ENCODE measurements around the gene DOCK3.
"Not testable (repeated sequence)": the region's sequence is repeated elsewhere in the genome, so short reads cannot be mapped to it uniquely, and the experiment has no call there.

The DOCK3 gene

GRCh38 chr3:50688602-50689001 lies 13.9 kb downstream of the DOCK3 start:
- FAIRE-seq = not testable (repeated sequence)

- no peak for FAIRE-seq
Observed at GRCh38 chr3:50689558-50689957, 14.8 kb downstream of the DOCK3 start.

GRCh38 chr3:50695031-50695430 lies 20.3 kb downstream of the DOCK3 start:
- FAIRE-seq = no peak

- no peak for FAIRE-seq
Observed at GRCh38 chr3:50696276-50696675, 21.5 kb downstream of the DOCK3 start.

GRCh38 chr3:50698269-50698668 lies 23.5 kb downstream of the DOCK3 start:
- peak; percentile 65 for FAIRE-seq

GRCh38 chr3:50708620-50709019 lies 33.9 kb downstream of the DOCK3 start:
- no peak for FAIRE-seq

GRCh38 chr3:50714946-50715345 lies 40.2 kb downstream of the DOCK3 start:
- FAIRE-seq = no peak

- FAIRE-seq = peak; percentile 16
Observed at GRCh38 chr3:50724831-50725230, 50.1 kb downstream of the DOCK3 start.

- FAIRE-seq = no peak
Observed at GRCh38 chr3:50734985-50735384, 60.3 kb downstream of the DOCK3 start.

- FAIRE-seq = no peak
Observed at GRCh38 chr3:50737193-50737905, 62.6 kb downstream of the DOCK3 start.

GRCh38 chr3:50737906-50738598 lies 63.3 kb downstream of the DOCK3 start:
- FAIRE-seq = no peak

GRCh38 chr3:50743643-50744042 lies 68.9 kb downstream of the DOCK3 start:
- FAIRE-seq = no peak

- FAIRE-seq = no peak
Observed at GRCh38 chr3:50749822-50750221, 75.1 kb downstream of the DOCK3 start.

GRCh38 chr3:50759015-50759414 lies 84.3 kb downstream of the DOCK3 start:
- FAIRE-seq = peak; percentile 80

- no peak for FAIRE-seq
Observed at GRCh38 chr3:50777680-50778079, 103.0 kb downstream of the DOCK3 start.

- not testable (repeated sequence) for FAIRE-seq
Observed at GRCh38 chr3:50781766-50782165, 107.0 kb downstream of the DOCK3 start.

- no peak for FAIRE-seq
Observed at GRCh38 chr3:50786631-50787030, 111.9 kb downstream of the DOCK3 start.

GRCh38 chr3:50790894-50791293 lies 116.2 kb downstream of the DOCK3 start:
- not testable (repeated sequence) for FAIRE-seq

- no peak for FAIRE-seq
Observed at GRCh38 chr3:50792568-50792967, 117.8 kb downstream of the DOCK3 start.

- not testable (repeated sequence) for FAIRE-seq
Observed at GRCh38 chr3:50803805-50804204, 129.1 kb downstream of the DOCK3 start.

GRCh38 chr3:50804376-50804775 lies 129.6 kb downstream of the DOCK3 start:
- FAIRE-seq = not testable (repeated sequence)

GRCh38 chr3:50805321-50805720 lies 130.6 kb downstream of the DOCK3 start:
- FAIRE-seq = no peak

GRCh38 chr3:50806031-50806430 lies 131.3 kb downstream of the DOCK3 start:
- FAIRE-seq = no peak

- no peak for FAIRE-seq
Observed at GRCh38 chr3:50806806-50807205, 132.1 kb downstream of the DOCK3 start.

GRCh38 chr3:50807266-50807665 lies 132.5 kb downstream of the DOCK3 start:
- FAIRE-seq = no peak
